ENCODE measurements around the gene LRP1B. TPM values are rescaled to one million over a fixed set of nuclear protein-coding genes. Genes with fewer than 3 reads are reported as not detected.

Gene LRP1B
- total and polyA plus RNA-seq, 2 of the 8 experiments (the other 6 are each of a cell fraction or from before 2014, with no cell fraction given) = 0.03 TPM; not detected in 1

DNA sequence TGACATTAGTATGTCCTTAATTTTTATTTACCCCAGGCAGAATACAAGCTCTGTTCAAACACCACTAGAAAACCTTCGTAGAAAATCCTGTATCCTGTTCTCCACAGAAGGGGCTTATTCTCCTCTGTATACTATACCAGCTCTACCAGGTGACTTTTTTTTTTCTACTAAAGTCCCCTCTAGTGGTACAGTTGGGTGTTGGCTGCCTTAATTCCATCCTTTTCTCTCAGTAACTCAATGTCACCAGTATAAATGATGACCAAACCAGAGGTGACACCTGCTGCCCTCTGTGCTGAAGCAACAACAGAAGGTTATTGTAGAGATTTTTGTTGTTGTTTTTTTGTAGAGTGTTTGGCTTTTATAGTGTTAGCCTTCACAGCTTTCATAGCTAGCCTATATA, 1322.0 kb downstream of the LRP1B start (continued):
- TF ChIP-seq RXRA (IDR thresholded peaks at IDR 0.05; ENCODE audit: insufficient read depth, low read depth, low read length) (no peak), SIX5 (IDR thresholded peaks at IDR 0.05; ENCODE audit: low read depth, low read length) (no peak), SIN3A (conservative IDR thresholded peaks at IDR 0.05 in 1 of 2, IDR thresholded peaks at IDR 0.05 in 1 of 2; ENCODE audit: low read depth in 1 of 2, low read length in 2 of 2) (no peak), POLR2AphosphoS5 (IDR thresholded peaks at IDR 0.05; ENCODE audit: low read depth, low read length) (no peak), FOSL1 (IDR thresholded peaks at IDR 0.05; ENCODE audit: insufficient read depth, low read depth, low read length) (no peak), ZNF274 (IDR thresholded peaks at IDR 0.05; ENCODE audit: borderline replicate concordance, extremely low read depth, low read length) (no peak), SIRT6 (IDR thresholded peaks at IDR 0.05; ENCODE audit: low read length) (no peak), RNF2 (IDR thresholded peaks at IDR 0.05; ENCODE audit: borderline replicate concordance, low read depth, low read length, missing control alignments, poor library complexity, severe bottlenecking) (no peak)

Measured in H1 (cell line).